Measurements from ENCODE around the gene DCST2. TPM values are rescaled to one million over a fixed set of nuclear protein-coding genes. Genes with fewer than 3 reads are reported as not detected.

Gene DCST2
- total and polyA plus RNA-seq, 9 of the 15 experiments (the other 6 are each of a cell fraction or from before 2014, with no cell fraction given): 0.09 to 0.49 (median 0.11) TPM; not detected in 3

- no peak for TF ChIP-seq ID3 (CRISPR knock-in tag; IDR thresholded peaks at IDR 0.05)
- peak; percentile 68 for TF ChIP-seq ID3 (tag; IDR thresholded peaks at IDR 0.05)
- peak; percentile 74 for TF ChIP-seq POLR2A (conservative IDR thresholded peaks at IDR 0.05)
- TF ChIP-seq, protein P1, sequence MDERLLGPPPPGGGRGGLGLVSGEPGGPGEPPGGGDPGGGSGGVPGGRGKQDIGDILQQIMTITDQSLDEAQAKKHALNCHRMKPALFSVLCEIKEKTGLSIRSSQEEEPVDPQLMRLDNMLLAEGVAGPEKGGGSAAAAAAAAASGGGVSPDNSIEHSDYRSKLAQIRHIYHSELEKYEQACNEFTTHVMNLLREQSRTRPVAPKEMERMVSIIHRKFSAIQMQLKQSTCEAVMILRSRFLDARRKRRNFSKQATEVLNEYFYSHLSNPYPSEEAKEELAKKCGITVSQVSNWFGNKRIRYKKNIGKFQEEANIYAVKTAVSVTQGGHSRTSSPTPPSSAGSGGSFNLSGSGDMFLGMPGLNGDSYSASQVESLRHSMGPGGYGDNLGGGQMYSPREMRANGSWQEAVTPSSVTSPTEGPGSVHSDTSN (CRISPR knock-in tag; IDR thresholded peaks at IDR 0.05; ENCODE audit: low read depth): no peak
- TF ChIP-seq, protein P1 (tag; conservative IDR thresholded peaks at IDR 0.05; ENCODE audit: low read depth): no peak
- TF ChIP-seq RERE (CRISPR knock-in tag; IDR thresholded peaks at IDR 0.05; ENCODE audit: borderline replicate concordance): 0 out of 2 replicates have a peak, but pooled peaks have one; percentile 47
- TF ChIP-seq, protein P2, sequence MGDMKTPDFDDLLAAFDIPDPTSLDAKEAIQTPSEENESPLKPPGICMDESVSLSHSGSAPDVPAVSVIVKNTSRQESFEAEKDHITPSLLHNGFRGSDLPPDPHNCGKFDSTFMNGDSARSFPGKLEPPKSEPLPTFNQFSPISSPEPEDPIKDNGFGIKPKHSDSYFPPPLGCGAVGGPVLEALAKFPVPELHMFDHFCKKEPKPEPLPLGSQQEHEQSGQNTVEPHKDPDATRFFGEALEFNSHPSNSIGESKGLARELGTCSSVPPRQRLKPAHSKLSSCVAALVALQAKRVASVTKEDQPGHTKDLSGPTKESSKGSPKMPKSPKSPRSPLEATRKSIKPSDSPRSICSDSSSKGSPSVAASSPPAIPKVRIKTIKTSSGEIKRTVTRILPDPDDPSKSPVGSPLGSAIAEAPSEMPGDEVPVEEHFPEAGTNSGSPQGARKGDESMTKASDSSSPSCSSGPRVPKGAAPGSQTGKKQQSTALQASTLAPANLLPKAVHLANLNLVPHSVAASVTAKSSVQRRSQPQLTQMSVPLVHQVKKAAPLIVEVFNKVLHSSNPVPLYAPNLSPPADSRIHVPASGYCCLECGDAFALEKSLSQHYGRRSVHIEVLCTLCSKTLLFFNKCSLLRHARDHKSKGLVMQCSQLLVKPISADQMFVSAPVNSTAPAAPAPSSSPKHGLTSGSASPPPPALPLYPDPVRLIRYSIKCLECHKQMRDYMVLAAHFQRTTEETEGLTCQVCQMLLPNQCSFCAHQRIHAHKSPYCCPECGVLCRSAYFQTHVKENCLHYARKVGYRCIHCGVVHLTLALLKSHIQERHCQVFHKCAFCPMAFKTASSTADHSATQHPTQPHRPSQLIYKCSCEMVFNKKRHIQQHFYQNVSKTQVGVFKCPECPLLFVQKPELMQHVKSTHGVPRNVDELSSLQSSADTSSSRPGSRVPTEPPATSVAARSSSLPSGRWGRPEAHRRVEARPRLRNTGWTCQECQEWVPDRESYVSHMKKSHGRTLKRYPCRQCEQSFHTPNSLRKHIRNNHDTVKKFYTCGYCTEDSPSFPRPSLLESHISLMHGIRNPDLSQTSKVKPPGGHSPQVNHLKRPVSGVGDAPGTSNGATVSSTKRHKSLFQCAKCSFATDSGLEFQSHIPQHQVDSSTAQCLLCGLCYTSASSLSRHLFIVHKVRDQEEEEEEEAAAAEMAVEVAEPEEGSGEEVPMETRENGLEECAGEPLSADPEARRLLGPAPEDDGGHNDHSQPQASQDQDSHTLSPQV (IDR thresholded peaks at IDR 0.05): peak; percentile 87
- TF ChIP-seq POLR3G (IDR thresholded peaks at IDR 0.05; ENCODE audit: extremely low read depth, insufficient read length, insufficient replicate concordance): no peak
- peak; percentile 19 for TF ChIP-seq HDAC3 (IDR thresholded peaks at IDR 0.05; ENCODE audit: borderline replicate concordance, partially characterized antibody)
- TF ChIP-seq, protein P3, sequence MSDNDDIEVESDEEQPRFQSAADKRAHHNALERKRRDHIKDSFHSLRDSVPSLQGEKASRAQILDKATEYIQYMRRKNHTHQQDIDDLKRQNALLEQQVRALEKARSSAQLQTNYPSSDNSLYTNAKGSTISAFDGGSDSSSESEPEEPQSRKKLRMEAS (CRISPR knock-in tag; IDR thresholded peaks at IDR 0.05): peak; percentile 94
- TF ChIP-seq NUFIP1 (IDR thresholded peaks at IDR 0.05; ENCODE audit: partially characterized antibody): peak; percentile 3
- TF ChIP-seq ZFX (CRISPR knock-in tag; IDR thresholded peaks at IDR 0.05): peak; percentile 81
- TF ChIP-seq SAP30 (IDR thresholded peaks at IDR 0.05; ENCODE audit: borderline replicate concordance, insufficient read depth, low read depth, low read length, poor library complexity, severe bottlenecking): peak; percentile 55
These were observed 33.8 kb downstream of the DCST2 start (continued) for GRCh38 chr1:154999571-155000410.

All from K562 (cell line).